ENCODE data around the gene EFNB1.
A peak's percentile ranks its signal among the peaks of the same experiment; 100 is the strongest.
"Not testable (repeated sequence)": the region's sequence is repeated elsewhere in the genome, so short reads cannot be mapped to it uniquely, and the experiment has no call there.

Gene EFNB1

DNA sequence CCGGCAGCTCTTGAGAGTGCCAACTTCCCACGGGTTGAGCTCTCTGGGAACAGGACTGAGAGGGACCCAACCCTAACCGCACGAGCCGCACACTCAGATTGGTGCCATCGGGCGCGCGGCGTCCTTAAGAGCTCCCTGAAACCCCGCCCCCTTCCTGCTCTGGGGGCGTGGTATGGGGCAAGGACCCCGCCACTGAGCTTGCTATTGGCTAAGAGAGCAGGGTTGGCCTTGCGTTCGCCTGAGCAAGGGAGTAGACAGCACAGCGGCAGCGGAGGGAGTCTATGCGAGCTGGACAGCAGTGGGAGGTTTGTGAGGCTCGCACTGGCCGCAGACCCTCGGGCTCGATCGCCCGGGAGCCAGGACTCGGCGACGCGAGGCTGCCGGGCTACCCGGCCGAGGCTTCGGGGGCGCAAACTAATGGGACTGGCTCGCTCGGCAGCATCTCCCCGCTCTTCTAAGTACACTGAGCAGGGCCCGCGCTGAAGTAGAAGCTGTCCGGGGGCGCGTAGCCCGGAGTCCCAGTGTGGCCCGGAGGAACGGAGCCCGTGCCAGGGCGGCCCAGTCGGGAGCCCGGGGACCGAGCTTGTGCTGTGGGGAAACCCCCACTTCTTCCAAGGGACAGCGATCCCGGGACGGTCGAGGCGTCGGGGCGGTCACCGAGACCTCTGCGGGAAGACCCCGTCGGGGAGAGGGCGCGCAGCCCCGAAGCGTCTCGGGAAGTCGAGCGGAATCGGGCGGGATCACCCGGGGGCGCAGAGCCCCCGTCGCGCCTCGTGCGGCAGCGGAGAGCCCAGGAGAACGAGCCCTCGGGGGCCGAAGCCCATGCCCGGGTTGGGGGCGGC is at the start of gene EFNB1:
TSS of gene EFNB1 (plus strand) at position 282 of the 842 bp plus-strand sequence. CDS start 756 bp downstream, outside the sequence.
- peak; percentile 70 to 76 for DNase-seq (ENCODE audit: low read depth in 2 of 2)

DNA sequence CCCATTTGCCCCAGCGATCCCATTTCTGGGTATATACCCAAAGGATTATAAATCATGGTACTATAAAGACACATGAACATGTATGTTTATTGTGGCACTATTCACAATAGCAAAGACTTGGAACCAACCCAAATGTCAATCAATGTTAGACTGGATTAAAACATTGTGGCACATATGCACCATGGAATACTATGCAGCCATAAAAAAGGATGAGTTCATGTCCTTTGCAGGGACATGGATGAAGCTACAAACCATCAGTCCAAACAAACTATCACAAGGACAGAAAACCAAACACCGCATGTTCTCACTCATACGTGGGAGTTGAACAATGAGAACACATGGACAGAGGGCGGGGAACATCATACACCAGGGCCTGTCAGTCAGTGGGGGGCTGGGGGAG is 47.5 kb upstream of the EFNB1 start:
- DNase-seq (ENCODE audit: low read depth in 2 of 2) = not testable (repeated sequence)

DNA sequence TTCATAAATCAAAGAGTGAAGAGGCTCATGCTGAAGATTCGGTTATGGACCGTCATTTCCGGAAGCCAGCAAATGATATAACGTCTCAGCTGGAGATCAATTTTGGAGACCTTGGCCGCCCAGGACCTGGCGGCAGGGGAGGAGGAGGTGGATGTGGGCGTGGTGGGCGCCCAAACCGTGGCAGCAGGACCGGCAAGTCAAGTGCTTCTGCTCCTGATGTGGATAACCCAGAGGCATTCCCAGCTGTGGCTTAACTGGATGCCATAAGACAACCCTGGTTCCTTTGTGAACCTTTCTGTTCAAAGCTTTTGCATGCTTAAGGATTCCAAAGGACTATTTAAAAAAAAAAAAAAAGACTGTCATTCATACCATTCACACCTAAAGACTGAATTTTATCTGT is 44.0 kb upstream of the EFNB1 start:
- no peak for DNase-seq (ENCODE audit: low read depth in 2 of 2)

DNA sequence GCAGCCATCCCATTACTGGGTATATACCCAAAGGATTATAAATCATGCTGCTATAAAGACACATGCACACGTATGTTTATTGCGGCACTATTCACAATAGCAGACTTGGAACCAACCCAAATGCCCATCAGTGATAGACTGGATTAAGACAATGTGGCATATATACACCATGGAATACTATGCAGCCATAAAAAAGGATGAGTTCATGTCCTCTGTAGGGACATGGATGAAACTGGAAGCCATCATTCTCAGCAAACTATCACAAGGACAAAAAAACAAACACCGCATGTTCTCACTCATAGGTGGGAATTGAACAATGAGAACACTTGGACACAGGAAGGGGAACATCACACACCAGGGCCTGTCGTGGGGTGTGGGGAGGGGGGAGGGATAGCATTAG is 42.2 kb upstream of the EFNB1 start:
- not testable (repeated sequence) for DNase-seq (ENCODE audit: low read depth in 2 of 2)

DNA sequence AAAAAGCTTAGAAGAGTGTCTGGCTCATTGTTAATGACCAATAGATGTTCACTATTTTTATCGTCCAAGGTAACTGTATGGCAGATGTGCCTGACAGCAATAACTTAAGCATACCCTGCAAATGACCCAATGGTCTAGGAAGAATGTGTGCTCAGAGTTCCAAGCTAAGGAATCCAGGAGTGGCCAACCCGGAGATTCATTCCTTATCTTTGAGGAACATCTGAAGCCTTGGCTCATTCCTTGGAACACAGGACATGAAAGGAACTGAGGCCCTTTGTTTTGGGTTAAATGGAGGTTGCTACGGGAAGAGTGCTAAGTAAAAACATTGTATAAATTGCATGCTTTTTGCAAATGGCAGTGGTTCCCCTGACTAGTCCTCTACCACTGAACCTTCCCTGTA is 38.9 kb upstream of the EFNB1 start:
- DNase-seq (ENCODE audit: low read depth in 2 of 2) = no peak

DNA sequence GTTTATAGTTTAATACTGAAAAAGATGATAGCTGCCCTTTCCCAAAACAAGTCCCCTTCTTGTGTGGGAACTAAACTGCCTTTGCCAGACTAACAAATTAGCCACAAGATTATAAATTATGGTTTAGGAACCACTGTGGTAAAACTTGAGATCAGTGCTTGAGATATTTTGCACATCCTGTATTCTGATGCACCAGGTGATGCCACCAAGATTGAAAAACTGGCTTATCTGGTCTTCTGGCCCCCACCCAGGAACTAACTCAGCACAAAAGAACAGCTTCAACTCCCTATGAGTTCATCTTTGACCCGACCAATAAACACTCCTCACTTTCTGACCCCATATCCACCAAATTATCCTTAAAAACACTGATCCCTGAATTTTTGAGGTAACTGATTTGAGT is 36.7 kb upstream of the EFNB1 start:
- no peak for DNase-seq (ENCODE audit: low read depth in 2 of 2)

DNA sequence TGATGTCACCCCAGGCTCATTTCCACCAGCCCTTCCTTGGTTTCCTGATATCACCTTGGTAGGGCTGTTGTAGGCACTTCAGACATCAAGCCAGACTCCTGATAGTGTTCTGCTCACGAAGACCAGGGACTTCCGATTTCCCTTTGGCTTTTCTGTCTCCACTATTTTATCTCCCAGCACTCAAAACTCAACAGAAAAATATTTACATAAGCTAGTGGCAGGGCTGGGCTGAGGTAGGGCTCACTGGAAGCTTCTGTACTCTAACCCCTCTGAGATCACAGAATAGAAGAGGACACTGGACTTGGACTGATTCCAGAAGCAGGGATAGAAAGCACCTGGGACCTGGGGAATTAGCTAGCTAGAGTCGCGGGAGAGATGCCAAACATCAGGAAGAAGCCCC is 34.4 kb upstream of the EFNB1 start:
- DNase-seq (ENCODE audit: low read depth in 2 of 2) = no peak

DNA sequence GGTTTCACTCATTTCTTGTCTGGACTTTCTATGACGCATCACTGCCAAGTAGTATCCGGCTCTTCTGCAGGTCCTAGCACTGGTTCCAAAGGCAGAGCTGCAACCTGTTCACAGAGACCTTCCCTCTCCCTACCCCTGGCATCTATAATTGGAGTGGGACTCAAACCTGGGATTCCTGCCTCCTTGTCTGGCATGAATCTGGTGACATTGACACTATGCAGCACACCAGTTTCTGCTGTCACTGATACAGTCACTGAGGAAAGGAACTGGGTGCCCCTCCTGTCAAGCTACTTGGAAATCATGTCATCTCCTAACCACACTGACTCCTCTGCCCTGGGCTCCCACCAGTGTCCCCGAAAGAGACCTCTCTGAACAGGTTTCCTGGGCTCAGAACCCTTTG is 33.1 kb upstream of the EFNB1 start:
- DNase-seq (ENCODE audit: low read depth in 2 of 2) = no peak

DNA sequence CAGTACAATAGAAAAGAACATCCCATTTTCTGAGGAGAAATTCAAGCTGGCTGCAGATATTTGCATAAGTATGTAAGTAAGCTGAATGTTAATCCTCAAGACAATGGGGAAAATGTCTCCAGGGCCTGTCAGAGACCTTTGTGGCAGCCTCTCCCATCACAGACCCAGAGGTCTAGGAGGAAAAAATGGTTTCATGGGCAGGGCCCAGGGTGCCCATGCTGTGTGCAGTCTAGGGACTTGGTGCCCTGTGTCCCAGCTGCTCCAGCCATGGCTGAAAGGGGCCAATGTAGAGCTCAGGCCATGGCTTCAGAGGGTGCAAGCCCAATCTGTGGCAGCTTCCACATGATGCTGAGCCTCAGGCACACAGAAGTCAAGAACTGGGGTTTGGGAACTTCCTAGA is 30.4 kb upstream of the EFNB1 start:
- DNase-seq (ENCODE audit: low read depth in 2 of 2) = not testable (repeated sequence)

DNA sequence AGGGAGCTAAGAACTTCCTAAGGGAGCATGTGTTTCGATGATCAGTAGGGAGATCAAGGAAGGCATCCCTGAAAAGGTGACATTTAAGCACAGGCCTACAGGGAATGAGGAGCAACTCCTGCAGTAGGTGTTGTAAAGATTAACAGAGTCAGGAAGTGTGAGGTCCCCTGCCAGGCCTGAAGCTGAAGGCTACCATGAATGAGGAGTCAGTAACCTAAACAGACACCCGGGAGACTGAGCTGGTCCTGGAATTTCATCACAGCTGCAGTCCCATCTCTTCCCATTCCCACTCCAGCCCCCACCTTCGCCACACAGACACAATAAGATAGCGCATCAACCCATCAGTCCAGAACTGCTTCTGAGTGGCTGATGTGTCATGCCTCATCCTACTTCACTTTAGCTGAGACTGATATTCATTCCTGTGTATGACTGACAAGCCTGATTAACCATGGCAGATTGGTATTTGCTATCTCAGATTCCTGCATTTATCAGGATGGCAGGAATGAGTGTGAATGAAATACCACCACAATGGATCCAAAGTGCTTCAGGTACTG is 27.0 kb upstream of the EFNB1 start:
- no peak for DNase-seq (ENCODE audit: low read depth in 2 of 2)

DNA sequence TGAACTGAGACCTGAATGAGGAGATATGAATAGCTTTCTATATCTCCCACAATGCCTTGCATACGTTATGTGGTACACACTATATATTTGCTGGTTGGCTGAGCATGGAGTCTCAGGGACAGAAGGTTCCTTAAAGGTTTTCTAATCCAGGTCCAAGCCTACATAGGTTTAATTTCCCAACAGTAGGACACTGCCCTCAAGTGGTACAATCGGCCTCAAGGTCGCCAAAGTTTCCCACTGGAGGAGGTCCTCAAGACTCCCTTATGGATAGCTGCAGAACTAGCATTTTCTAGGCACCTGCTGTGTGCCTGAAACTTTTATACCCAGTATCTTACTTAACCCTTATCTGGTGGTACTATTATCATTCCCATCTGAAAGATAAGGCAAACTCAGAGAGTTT is 21.0 kb upstream of the EFNB1 start:
- no peak for DNase-seq (ENCODE audit: low read depth in 2 of 2)

DNA sequence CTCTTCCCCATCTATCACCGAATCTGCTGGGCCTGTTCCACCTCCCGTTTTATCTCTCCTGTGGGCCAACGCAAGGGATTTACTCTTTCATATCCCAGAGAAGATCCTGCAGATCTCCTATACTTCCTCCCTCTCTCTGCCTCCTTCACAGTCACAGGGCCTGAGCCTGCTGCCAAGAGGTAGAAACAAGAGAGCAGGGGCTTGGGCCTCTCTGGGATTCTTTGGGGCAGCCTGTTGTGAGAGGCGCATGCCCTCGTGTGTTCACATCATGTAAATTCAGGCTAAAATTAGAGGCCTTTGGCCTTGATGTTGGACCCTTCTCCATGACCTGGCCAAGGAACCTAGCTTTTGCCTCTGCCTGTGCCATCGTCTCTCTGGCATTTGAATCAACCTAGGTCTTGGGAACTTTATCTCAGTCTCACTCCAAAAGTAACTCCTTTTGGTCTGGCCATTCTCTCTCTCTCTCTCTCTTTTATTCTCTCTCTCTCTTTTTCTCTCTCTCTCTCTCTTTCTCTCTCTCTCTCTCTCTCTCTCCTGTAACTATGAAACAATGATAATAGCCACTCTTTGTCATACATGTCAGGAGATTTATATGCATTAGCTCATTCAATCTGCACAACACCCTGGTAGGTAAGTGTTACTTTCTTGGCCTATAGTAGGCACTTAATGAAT is 20.0 kb upstream of the EFNB1 start:
- no peak for DNase-seq (ENCODE audit: low read depth in 2 of 2)

DNA sequence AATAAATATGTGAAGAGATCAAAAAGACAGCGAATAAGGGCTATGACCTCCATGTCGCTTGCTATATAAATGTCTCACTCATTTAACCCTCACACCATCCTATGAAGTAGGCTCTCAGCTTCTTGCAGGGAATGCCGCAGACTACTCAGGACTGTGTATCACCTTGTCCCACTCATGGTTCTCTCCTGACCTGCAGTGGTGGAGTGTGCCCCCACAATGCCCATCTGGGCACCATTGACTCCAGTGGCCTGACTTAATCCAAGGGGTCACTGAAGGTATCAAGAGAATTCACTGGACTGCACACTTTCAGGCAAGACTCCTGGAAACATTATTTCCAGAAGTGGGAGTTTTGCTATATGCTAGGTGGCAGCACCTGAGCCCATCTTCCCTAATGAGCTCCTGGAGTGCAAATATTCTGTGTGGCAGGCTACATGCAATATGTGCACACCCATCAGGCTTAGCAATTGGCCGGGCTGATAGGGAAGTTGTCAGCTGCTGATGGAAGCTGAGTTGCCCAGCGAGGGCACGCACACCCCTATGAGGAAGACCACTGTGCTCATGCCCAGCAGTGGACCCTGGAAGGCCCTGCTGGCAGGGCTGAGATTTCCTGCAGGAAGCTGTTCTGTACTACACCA is 8.2 kb upstream of the EFNB1 start:
- no peak for DNase-seq (ENCODE audit: low read depth in 2 of 2)

DNA sequence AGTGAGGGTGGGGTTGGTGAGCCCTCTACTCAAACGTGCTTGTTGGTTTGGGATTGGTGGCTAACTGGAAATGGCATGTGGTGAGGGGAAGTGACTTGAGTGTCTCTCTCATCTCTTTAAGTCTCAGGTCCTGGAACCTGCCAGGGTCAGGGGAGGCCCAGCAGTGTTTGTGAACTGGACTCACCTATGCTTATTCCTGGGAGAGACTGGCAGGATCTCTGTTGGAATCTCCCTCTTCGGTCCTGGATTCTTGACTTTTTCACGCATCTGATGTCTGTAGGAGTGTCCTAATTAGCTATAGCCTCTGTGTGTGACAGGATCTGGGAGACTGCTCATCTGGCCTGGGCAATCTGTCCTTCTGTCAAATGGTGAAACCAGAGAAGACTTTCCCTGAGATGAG is 7.2 kb upstream of the EFNB1 start:
- DNase-seq (ENCODE audit: low read depth in 2 of 2) = no peak

DNA sequence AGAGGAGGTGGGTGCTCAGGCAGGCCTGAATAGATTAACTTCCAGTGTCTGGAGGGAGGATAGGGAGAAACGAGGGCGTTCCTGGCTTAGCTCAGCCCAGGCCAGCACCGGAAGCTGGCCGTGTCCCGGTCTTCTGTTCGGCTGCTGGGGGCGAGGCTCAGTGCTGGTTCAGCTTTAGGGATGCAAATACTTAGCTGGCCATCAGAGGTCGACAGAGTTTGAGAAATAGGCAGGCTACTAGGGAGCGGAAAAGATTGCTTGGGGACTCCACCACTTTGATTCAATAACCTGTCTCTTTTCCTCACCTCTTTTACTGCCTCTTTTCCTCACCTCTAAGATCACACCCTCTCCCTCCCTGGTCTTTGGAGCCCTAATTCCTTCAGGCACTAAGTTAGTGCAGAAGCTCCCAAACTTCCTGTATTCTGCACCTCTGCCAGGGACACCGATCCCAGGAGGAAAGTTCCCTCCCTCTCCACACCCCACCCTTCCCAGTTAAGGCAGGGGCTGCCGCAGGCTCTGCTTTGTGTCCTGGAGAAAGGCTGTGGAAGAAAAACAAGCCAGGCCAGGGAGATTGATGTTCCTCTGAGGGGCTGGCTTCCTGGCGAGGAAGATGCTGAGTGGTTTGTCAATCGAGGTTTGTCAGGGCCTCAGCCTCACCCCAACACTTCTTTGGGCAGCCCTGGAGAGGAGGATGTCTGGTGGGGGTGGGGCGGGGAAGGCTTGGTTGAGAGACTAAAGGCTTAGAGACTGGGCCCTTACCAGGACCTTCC is 6.0 kb upstream of the EFNB1 start:
- no peak for DNase-seq (ENCODE audit: low read depth in 2 of 2)

DNA sequence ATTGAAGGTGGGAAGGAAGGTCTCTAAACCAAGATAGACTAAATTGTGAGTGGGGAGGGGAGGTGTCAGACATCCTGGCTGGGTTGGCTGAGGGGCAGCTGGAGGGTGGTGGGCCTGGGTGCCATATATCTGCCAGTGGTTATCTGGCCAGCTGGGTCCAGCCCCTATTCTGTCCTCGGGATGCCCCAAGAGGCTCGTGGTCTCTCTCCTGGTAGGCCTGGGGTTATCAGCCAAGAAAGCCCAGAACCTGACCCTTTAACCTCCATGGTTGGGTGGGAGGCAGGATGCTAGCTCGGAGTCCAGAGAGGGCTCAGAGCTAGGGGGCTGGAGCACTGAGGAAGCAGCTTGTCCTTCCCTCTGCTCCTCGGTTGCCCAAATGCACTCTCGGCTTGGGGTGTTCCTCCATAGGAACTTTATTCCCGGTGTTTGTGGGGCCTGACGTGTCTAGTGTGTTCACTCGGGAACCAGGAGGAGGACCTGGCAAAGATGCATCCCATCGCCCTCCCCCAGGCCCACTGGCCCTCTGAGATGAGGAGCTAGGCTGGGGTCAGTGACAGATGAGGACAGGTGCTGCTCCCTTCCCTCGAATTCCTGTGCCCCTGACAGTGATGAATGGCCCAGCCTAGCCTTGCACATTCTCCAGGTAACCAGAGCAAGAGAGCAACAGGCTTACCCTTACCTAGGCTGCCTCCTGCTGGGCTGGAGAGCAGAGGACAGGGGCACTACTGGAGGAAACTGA is 5.2 kb upstream of the EFNB1 start:
- no peak for DNase-seq (ENCODE audit: low read depth in 2 of 2)

DNA sequence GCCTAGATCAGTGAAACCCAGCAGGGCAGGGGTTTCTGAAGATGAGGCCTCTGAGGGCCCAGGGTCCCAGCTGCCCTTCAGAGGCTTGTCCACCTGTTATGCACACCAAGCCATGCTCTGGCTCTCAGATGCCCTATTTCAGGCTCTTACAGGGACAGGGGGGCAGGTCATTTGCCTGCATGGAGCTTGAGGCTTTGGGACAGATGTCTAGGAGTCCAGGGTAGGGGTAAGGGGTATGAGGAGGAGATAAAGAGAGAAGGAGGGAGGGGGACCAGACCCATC is 4.7 kb upstream of the EFNB1 start:
- no peak for DNase-seq (ENCODE audit: low read depth in 2 of 2)

DNA sequence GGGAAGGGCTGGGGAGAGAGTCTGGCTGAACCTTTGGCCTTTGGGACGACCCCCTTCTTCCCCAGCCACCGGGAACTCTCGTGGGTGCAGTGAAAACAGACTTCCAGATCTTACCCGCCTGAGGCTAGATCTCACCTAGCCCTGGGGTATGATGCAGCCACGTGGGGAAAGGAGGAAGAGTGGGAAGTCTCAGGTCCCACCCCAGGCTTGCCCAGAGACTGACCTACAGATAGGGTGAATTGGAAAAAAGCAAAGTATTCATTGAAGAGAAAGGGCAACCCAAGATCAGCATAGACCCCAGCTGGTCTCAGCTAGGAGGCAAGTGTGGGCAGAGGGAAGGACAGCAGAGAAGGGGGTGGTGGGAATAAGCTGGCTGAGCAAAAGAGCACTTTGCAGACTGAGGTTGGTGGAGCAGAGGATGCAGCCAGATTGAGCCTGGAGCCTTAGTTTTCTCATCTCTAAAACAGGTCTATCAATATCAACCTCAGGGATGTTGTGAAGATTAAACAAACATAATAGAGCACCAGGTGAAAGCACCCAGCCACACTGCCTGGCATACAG is 4.2 kb upstream of the EFNB1 start:
- no peak for DNase-seq (ENCODE audit: low read depth in 2 of 2)

DNA sequence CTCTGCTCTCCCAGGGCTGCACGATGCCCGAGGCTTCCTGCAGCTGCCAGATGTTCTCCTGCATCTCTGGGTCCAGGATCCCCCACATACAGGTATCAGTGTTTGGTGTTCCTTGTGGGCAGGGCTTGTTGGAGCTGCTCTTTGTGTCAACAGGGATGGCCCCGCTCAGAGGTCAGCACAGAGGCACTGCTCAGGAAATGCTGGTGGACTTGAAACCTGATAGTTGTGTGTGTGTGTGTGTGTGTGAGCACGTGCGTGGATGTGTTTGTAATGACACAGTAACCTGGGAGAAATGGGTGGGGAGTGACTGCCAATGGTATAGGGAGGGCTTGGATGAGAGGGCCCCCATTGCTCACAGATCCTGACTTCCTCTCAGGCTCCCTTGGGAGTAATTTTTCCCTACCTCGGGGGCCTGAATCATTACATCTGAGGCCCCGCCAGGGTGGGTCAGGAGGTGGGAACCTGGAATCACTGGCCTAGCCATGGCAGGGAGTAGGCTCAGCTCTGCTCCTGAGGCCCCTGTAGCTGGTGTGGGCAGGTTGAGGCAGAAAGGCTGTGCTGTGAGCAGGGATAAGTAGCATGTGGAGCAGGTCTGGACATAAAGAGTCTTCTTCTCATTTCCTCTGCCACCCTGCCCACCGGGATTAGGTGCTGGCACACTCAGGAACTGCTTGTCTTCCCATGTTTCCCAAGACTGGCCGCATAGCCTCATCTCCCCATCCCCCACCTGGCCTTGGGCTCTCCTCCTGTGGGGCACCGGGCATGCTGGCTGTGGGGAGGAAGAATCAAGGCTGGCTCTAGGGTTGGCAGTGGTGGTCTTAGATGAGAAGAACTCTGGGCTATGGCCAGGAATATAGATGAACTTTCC is 2.5 kb upstream of the EFNB1 start:
- no peak for DNase-seq (ENCODE audit: low read depth in 2 of 2)

DNA sequence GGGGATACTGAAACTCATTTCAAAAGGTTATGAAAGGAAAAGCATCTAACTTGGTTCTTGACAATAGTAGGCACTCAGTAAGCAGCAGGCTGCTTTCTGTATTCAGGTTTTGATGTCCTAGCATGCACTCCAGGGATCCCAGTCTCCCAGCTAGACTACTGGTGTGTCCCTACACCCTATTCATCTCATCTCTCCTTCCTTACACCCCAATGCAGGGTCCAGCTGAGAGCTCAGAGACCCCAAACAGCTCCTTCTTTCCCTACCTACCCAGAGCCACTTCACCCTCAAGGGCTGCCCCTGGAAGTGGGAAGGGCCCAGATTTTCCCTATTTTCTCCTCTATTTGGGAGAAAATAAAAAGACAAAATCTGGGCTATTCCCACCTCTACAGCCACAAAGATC is 1.6 kb upstream of the EFNB1 start:
- no peak for DNase-seq (ENCODE audit: low read depth in 2 of 2)
